ENCODE measurements around the gene TWF1.
"Not testable (repeated sequence)": the region's sequence is repeated elsewhere in the genome, so short reads cannot be mapped to it uniquely, and the experiment has no call there.

Gene TWF1

GRCh38 chr12:43805860-43806736, at the start of gene TWF1:
Gene TWF1 (minus strand): TSS chr12:43806317. CDS start chr12:43806245, 72 bp downstream.
- Histone ChIP-seq H3K9me3 (replicated peaks in 1 of 11) (no peaks in the 10 kb centered on the region), H3K27ac (peak within 1 kb of the TSS; percentile 90 to 99 (median 96)), H3K36me3 (peaks cover 16 to 32% (median 20%) of the 10 kb centered on the region in 11 experiments), H3K9ac (peak within 1 kb of the TSS; percentile 89 to 97 (median 95)), H3K27me3 (no peaks in the 10 kb centered on the region), H4K20me1 (peaks cover 3 to 43% (median 27%) of the 10 kb centered on the region in 11 experiments; a peak in 15 of 22 replicates), H3K4me1 (peaks cover 13 to 46% (median 30%) of the 10 kb centered on the region in 10 experiments), H3K4me2 (peak within 1 kb of the TSS; percentile 80 to 92 (median 88)), H3K4me3 (peak within 1 kb of the TSS; percentile 78 to 97 (median 87))
- no peak for TF ChIP-seq Cebpa-rat (IDR thresholded peaks at IDR 0.05)

GRCh38 chr12:43852744-43853143, 46.6 kb upstream of the TWF1 start:
- TF ChIP-seq Cebpa-rat (IDR thresholded peaks at IDR 0.05): no peak
- H3K4me2 ChIP-seq: no peak overlapping the region

GRCh38 chr12:43848786-43849185, 42.7 kb upstream of the TWF1 start:
- H3K27me3 ChIP-seq: no peaks in the 10 kb centered on the region
- H3K4me2 ChIP-seq: no peak overlapping the region
- H4K20me1 ChIP-seq: no peaks in the 10 kb centered on the region
- peaks cover 17 to 25% (median 19%) of the 10 kb centered on the region in 11 experiments for H3K9me3 ChIP-seq (replicated peaks in 1 of 11)
- H3K4me1 ChIP-seq: peaks cover 0 to 7% (median 5%) of the 10 kb centered on the region in 10 experiments; a peak in 5 of 20 replicates
- no peak overlapping the region for H3K9ac ChIP-seq
- H3K36me3 ChIP-seq: peaks cover 5 to 43% (median 28%) of the 10 kb centered on the region in 11 experiments; a peak in 21 of 22 replicates
- TF ChIP-seq Cebpa-rat (IDR thresholded peaks at IDR 0.05): no peak
- H3K27ac ChIP-seq: no peak overlapping the region
- H3K4me3 ChIP-seq: no peak overlapping the region

More at GRCh38 chr12:43852744-43853143, 46.6 kb upstream of the TWF1 start:
- Histone ChIP-seq H3K4me1 (no peaks in the 10 kb centered on the region), H3K36me3 (peaks cover 0 to 21% (median 4%) of the 10 kb centered on the region in 11 experiments; a peak in 12 of 22 replicates), H3K27me3 (no peaks in the 10 kb centered on the region), H3K27ac (no peak overlapping the region), H3K9me3 (replicated peaks in 1 of 11) (peaks cover 6 to 13% (median 11%) of the 10 kb centered on the region in 11 experiments), H3K9ac (no peak overlapping the region), H4K20me1 (no peaks in the 10 kb centered on the region), H3K4me3 (no peak overlapping the region)

- H3K27me3 ChIP-seq: no peaks in the 10 kb centered on the region
- no peak overlapping the region for H3K4me3 ChIP-seq
- H3K9me3 ChIP-seq (replicated peaks in 1 of 11): peaks cover 17 to 25% (median 19%) of the 10 kb centered on the region in 11 experiments
- no peak for TF ChIP-seq Cebpa-rat (IDR thresholded peaks at IDR 0.05)
- H3K4me2 ChIP-seq: no peak overlapping the region
- peaks cover 0 to 7% (median 5%) of the 10 kb centered on the region in 10 experiments; a peak in 5 of 20 replicates for H3K4me1 ChIP-seq
- no peak overlapping the region for H3K27ac ChIP-seq
- H4K20me1 ChIP-seq: no peaks in the 10 kb centered on the region
- peaks cover 5 to 43% (median 28%) of the 10 kb centered on the region in 11 experiments; a peak in 21 of 22 replicates for H3K36me3 ChIP-seq
- no peak overlapping the region for H3K9ac ChIP-seq
Measured at GRCh38 chr12:43848226-43848507, 42.0 kb upstream of the TWF1 start.

GRCh38 chr12:43847425-43848225, 41.5 kb upstream of the TWF1 start:
- H3K9ac ChIP-seq, H4K20me1 ChIP-seq, H3K4me3 ChIP-seq, H3K27me3 ChIP-seq, H3K4me1 ChIP-seq, H3K27ac ChIP-seq: not testable (repeated sequence)
- Histone ChIP-seq H3K9me3 (replicated peaks in 1 of 11) (peaks cover 17 to 25% (median 19%) of the 10 kb centered on the region in 11 experiments), H3K4me2 (peak overlapping the region in 4 of 11 experiments; percentile 0 to 17 (median 10); a peak in 2 of 22 replicates), H3K36me3 (peaks cover 5 to 43% (median 28%) of the 10 kb centered on the region in 11 experiments; a peak in 21 of 22 replicates)

- Histone ChIP-seq H3K4me2 (no peak overlapping the region), H3K9me3 (replicated peaks in 1 of 11) (peaks cover under 1 to 10% (median 4%) of the 10 kb centered on the region in 11 experiments; a peak in 17 of 22 replicates), H3K36me3 (peaks cover 5 to 29% (median 18%) of the 10 kb centered on the region in 11 experiments; a peak in 19 of 22 replicates), H4K20me1 (no peaks in the 10 kb centered on the region; a peak in 1 of 22 replicates), H3K9ac (no peak overlapping the region), H3K27ac (no peak overlapping the region), H3K4me1 (peaks cover 4 to 18% (median 13%) of the 10 kb centered on the region in 10 experiments; a peak in 17 of 20 replicates), H3K4me3 (no peak overlapping the region), H3K27me3 (no peaks in the 10 kb centered on the region)
- TF ChIP-seq Cebpa-rat (IDR thresholded peaks at IDR 0.05): no peak
Measured at GRCh38 chr12:43842259-43842658, 36.1 kb upstream of the TWF1 start.

- TF ChIP-seq Cebpa-rat (IDR thresholded peaks at IDR 0.05): no peak
- peaks cover 0 to 5% (median 0%) of the 10 kb centered on the region in 11 experiments; a peak in 5 of 22 replicates for H3K9me3 ChIP-seq (replicated peaks in 1 of 11)
- no peak overlapping the region for H3K4me2 ChIP-seq
- no peaks in the 10 kb centered on the region for H3K27me3 ChIP-seq
- H3K27ac ChIP-seq: no peak overlapping the region
- H3K4me3 ChIP-seq: no peak overlapping the region
- H3K4me1 ChIP-seq: peaks cover 6 to 23% (median 20%) of the 10 kb centered on the region in 10 experiments; a peak in 17 of 20 replicates
- H3K9ac ChIP-seq: no peak overlapping the region
- H3K36me3 ChIP-seq: peaks cover 5 to 19% (median 11%) of the 10 kb centered on the region in 11 experiments; a peak in 18 of 22 replicates
- no peaks in the 10 kb centered on the region; a peak in 1 of 22 replicates for H4K20me1 ChIP-seq
Measured at GRCh38 chr12:43841253-43841652, 35.1 kb upstream of the TWF1 start.

GRCh38 chr12:43840338-43840737, 34.2 kb upstream of the TWF1 start:
- Histone ChIP-seq H3K27ac (no peak overlapping the region), H3K4me3 (no peak overlapping the region), H3K36me3 (peaks cover 5 to 14% (median 9%) of the 10 kb centered on the region in 11 experiments; a peak in 15 of 22 replicates), H3K9ac (no peak overlapping the region), H3K4me1 (peaks cover 8 to 26% (median 22%) of the 10 kb centered on the region in 10 experiments; a peak in 19 of 20 replicates), H4K20me1 (no peaks in the 10 kb centered on the region; a peak in 1 of 22 replicates), H3K27me3 (no peaks in the 10 kb centered on the region), H3K9me3 (replicated peaks in 1 of 11) (peaks cover 0 to 5% (median 0%) of the 10 kb centered on the region in 11 experiments; a peak in 3 of 22 replicates), H3K4me2 (no peak overlapping the region)
- no peak for TF ChIP-seq Cebpa-rat (IDR thresholded peaks at IDR 0.05)

Data from BLaER1 treated with 17β-estradiol and CSF1 and Interleukin-3, amounts not matched to agents 10 nM and 100 nM (cell line).